Liver (tissue), 9 donors: ENCODE results near the gene LSM6. TPM values are rescaled to one million over a fixed set of nuclear protein-coding genes. Genes with fewer than 3 reads are reported as not detected.

Experiments used
- DNase-seq: peaks from one replicate; pipeline ENCODE4 v3.0.0-alpha.2; 2017; ENCODE audit warnings: low spot score
- H3K27ac ChIP-seq, 2 donors: one replicate each; pipeline ENCODE4 v1.7.0; 2013; ENCODE audit warnings: inconsistent platforms in 2 of 2, low read length in 2 of 2, control low read depth in 1 of 2, low read depth in 1 of 2, mild to moderate bottlenecking in 1 of 2
- H3K27me3 ChIP-seq, 4 donors: one replicate each; pipeline versions ENCODE4 v1.6.1 to v1.7.0; 2013; ENCODE audit warnings: low read length in 3 of 4, inconsistent platforms in 1 of 4, mild to moderate bottlenecking in 1 of 4, moderate library complexity in 1 of 4; ENCODE audit not compliant: control insufficient read depth in 4 of 4, insufficient read depth in 4 of 4
- H3K36me3 ChIP-seq, 4 donors: one replicate each; pipeline versions ENCODE4 v1.6.1 to v1.7.0; 2013; ENCODE audit warnings: low read length in 3 of 4, mild to moderate bottlenecking in 3 of 4, low read depth in 1 of 4, moderate library complexity in 1 of 4; ENCODE audit not compliant: control insufficient read depth in 4 of 4, insufficient read depth in 3 of 4
- H3K4me1 ChIP-seq, 4 donors: one replicate each; pipeline versions ENCODE4 v1.6.1 to v1.7.0; 2013; ENCODE audit warnings: low read length in 3 of 4, mild to moderate bottlenecking in 3 of 4, moderate library complexity in 1 of 4; ENCODE audit not compliant: control insufficient read depth in 4 of 4, insufficient read depth in 4 of 4
- H3K4me3 ChIP-seq, 3 donors: one replicate each; pipeline versions ENCODE4 v1.6.1 to v1.7.0; 2013; ENCODE audit warnings: low read length in 3 of 3, control low read depth in 1 of 3, low read depth in 1 of 3, mild to moderate bottlenecking in 1 of 3
- H3K9ac ChIP-seq, 2 donors: one replicate each; pipeline ENCODE4 v1.7.0; 2013; ENCODE audit warnings: low read length in 2 of 2, mild to moderate bottlenecking in 2 of 2, moderate library complexity in 2 of 2, control low read depth in 1 of 2, low read depth in 1 of 2
- H3K9me3 ChIP-seq, 4 donors: one replicate each; pipeline versions ENCODE4 v1.6.1 to v1.7.0; 2013; ENCODE audit warnings: low read length in 3 of 4; ENCODE audit not compliant: control insufficient read depth in 4 of 4
- EGR1 ChIP-seq, 2 donors: IDR thresholded peaks; 2 replicates each; pipeline ENCODE4 v1.6.1; 2016 to 2018; ENCODE audit warnings: antibody characterized with exemption in 2 of 2, low read depth in 2 of 2
- FOXA1 ChIP-seq: IDR thresholded peaks from 2 replicates; pipeline ENCODE4 v1.6.1; 2016; ENCODE audit warnings: antibody characterized with exemption
- GABPA ChIP-seq, 2 donors: IDR thresholded peaks in 1 of 2; conservative IDR thresholded peaks in 1 of 2; 2 replicates each; pipeline ENCODE4 v1.6.1; 2016; ENCODE audit warnings: antibody characterized with exemption in 2 of 2, mild to moderate bottlenecking in 1 of 2, moderate library complexity in 1 of 2
- RXRA ChIP-seq, 2 donors: IDR thresholded peaks; 2 replicates each; pipeline ENCODE4 v1.6.1; 2017 to 2018; ENCODE audit warnings: antibody characterized with exemption in 2 of 2, mild to moderate bottlenecking in 1 of 2
- TAF1 ChIP-seq: conservative IDR thresholded peaks from 2 replicates; pipeline ENCODE4 v1.6.1; 2016; ENCODE audit warnings: antibody characterized with exemption, mild to moderate bottlenecking
- YY1 ChIP-seq: IDR thresholded peaks from 2 replicates; pipeline ENCODE4 v1.6.1; 2016; ENCODE audit warnings: antibody characterized with exemption, mild to moderate bottlenecking
- WGBS: extraction: QIAGEN DNeasy Blood & Tissue Kit; methylation state at CpG from one replicate; pipeline ENCODE4 v1.1.7; 2013; 5-methylcytosine and 5-hydroxymethylcytosine counted together
- polyA plus RNA-seq, 2 donors: library from polyadenylated mRNA; stranded (reverse) in 1 of 2; unstranded in 1 of 2; fragments of 200-250 nt in 1 of 2; fragments of >200 nt in 1 of 2; fragmentation: Nextera tagmentation in 1 of 2; extraction: Ambion mirVana in 1 of 2; gene quantifications; one replicate each; pipeline versions ENCODE4 v1.2.1 to v1.2.3, GENCODE V29; 2013 to 2015
- total RNA-seq, 2 donors: library from RNA; depleted of rRNA; stranded (reverse); fragments of >200 nt; gene quantifications; one replicate each; pipeline ENCODE4 v1.2.3, GENCODE V29; 2014
- TF ChIP-seq, protein P1 (sequence below): fragments of 150-350 bp; IDR thresholded peaks from 2 replicates; pipeline ENCODE4 v1.5.1; 2017; ENCODE audit warnings: improper control_type of control experiment, low read depth, low read length; ENCODE audit not compliant: missing input control
- TF ChIP-seq, protein P2 (sequence below): IDR thresholded peaks from 2 replicates; pipeline ENCODE4 v1.6.1; 2016; ENCODE audit warnings: antibody characterized with exemption
- TF ChIP-seq, protein P3 (sequence below): IDR thresholded peaks from 2 replicates; pipeline ENCODE4 v1.6.1; 2016; ENCODE audit warnings: antibody characterized with exemption
- TF ChIP-seq, protein P4 (sequence below): IDR thresholded peaks from 2 replicates; pipeline ENCODE4 v1.6.1; 2016; ENCODE audit warnings: antibody characterized with exemption
- TF ChIP-seq, protein P5 (sequence below): IDR thresholded peaks from 2 replicates; pipeline ENCODE4 v1.6.1; 2016; ENCODE audit warnings: antibody characterized with exemption, mild to moderate bottlenecking
- donor health status: healthy.
- donor health status: healthy.
- donor health status: healthy.
- donor health status: healthy.
- donor health status: healthy.

LSM6 gene
- total and polyA plus RNA-seq, 4 donors, result 14.7 to 26.9 (median 24.2) TPM

DNA sequence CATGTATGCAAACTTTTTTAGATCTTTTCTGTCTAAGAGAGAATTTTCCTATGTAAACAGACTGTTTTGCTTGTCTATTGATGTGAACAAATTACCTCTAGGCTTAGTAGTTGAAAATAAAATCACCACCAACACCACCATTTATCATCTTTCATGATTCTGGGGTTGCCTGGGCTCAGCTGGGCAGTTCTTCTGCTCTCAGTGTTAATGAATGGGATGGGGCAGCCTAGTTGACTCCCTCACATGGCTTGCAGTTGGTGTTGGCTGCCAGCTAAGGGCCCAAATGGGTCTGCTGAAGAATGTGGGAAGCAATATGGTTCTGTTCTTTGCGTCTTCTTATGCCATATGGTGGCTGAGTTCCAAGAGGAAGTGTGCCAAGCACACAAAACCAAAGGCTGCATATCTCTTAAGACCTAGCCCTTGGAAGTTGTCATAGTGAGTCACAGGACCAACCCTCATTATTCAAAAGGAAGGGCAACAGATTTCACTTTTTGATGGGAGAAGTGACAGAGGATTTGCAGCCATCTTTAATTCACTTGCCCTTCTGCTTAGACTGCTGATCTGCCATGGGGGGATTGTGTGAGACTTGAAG, 56.7 kb downstream of the LSM6 start (continued):
- TF ChIP-seq, protein P1, sequence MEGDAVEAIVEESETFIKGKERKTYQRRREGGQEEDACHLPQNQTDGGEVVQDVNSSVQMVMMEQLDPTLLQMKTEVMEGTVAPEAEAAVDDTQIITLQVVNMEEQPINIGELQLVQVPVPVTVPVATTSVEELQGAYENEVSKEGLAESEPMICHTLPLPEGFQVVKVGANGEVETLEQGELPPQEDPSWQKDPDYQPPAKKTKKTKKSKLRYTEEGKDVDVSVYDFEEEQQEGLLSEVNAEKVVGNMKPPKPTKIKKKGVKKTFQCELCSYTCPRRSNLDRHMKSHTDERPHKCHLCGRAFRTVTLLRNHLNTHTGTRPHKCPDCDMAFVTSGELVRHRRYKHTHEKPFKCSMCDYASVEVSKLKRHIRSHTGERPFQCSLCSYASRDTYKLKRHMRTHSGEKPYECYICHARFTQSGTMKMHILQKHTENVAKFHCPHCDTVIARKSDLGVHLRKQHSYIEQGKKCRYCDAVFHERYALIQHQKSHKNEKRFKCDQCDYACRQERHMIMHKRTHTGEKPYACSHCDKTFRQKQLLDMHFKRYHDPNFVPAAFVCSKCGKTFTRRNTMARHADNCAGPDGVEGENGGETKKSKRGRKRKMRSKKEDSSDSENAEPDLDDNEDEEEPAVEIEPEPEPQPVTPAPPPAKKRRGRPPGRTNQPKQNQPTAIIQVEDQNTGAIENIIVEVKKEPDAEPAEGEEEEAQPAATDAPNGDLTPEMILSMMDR, result no peak
- TF ChIP-seq FOXA1 (no peak), EGR1 (IDR thresholded peaks at IDR 0.05; ENCODE audit: low read depth in 2 of 2) (no peak)

DNA sequence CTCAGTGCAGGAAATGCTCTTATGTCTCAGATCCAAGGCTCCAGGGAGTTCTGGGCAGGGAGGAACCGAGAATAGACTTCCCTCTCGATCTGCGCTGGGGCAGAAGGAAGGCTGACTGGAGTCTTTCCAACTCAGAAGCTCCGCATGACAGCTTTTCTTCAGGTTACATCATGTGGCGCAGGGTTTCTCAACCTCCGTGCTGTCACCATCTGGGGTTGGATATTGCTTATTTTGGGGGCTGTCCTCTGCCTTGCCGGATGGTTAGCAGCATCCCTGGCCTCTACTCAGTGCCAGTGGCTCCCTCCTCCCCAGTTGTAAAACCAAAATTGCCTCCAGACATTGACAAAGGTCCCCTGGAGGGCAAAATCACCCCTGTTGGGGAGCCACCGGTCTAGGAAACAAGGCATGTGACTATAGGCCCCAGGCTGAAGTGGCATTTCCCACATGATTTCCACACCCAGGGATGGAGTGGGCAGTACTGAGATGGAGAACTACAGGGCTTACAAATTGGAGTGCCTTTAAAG, 60.2 kb downstream of the LSM6 start:
- H3K27me3 ChIP-seq, result peaks cover 0 to 4% (median 0%) of the 10 kb centered on the region in 4 donors
- no peaks in the 10 kb centered on the region for H3K36me3 ChIP-seq
- WGBS, result 78% methylated on average over 8 of the region's 8 CpGs
- no peak overlapping the region for H3K9ac ChIP-seq
- TF ChIP-seq, protein P2, sequence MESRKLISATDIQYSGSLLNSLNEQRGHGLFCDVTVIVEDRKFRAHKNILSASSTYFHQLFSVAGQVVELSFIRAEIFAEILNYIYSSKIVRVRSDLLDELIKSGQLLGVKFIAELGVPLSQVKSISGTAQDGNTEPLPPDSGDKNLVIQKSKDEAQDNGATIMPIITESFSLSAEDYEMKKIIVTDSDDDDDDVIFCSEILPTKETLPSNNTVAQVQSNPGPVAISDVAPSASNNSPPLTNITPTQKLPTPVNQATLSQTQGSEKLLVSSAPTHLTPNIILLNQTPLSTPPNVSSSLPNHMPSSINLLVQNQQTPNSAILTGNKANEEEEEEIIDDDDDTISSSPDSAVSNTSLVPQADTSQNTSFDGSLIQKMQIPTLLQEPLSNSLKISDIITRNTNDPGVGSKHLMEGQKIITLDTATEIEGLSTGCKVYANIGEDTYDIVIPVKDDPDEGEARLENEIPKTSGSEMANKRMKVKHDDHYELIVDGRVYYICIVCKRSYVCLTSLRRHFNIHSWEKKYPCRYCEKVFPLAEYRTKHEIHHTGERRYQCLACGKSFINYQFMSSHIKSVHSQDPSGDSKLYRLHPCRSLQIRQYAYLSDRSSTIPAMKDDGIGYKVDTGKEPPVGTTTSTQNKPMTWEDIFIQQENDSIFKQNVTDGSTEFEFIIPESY, result no peak
- no peak for TF ChIP-seq FOXA1
- H3K27ac ChIP-seq, result no peak overlapping the region
- DNase-seq, result no peak
- H3K9me3 ChIP-seq, result peaks cover 0 to 3% (median 0%) of the 10 kb centered on the region in 4 donors
- H3K4me3 ChIP-seq, result no peak overlapping the region
- no peaks in the 10 kb centered on the region for H3K4me1 ChIP-seq

DNA sequence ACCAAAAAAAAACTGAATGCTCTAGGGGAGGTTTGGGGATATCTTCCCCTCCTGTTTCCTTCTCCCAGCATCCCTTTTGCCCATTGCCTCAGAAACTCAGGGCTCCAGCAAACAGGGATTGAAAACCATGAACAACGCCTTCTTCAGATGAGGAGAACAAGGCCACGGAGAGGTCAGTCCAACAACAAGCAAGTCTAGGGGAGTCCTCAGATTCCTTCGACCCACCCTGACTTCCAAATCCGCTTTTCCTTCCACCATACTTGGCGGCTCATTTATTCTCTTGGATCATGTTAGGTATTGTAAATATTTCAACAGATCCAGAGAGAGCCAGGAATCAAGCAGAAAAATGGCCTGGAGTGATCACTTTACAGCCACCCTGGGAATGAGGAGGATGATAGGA, 60.7 kb downstream of the LSM6 start:
- Histone ChIP-seq H3K27ac (no peak overlapping the region), H3K9ac (no peak overlapping the region), H3K9me3 (peaks cover 0 to 3% (median 0%) of the 10 kb centered on the region in 4 donors), H3K4me3 (no peak overlapping the region), H3K4me1 (no peaks in the 10 kb centered on the region), H3K36me3 (no peaks in the 10 kb centered on the region), H3K27me3 (peaks cover 0 to 4% (median 0%) of the 10 kb centered on the region in 4 donors)
- TF ChIP-seq, protein P3, sequence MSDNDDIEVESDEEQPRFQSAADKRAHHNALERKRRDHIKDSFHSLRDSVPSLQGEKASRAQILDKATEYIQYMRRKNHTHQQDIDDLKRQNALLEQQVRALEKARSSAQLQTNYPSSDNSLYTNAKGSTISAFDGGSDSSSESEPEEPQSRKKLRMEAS, result no peak
- TF ChIP-seq, protein P4, sequence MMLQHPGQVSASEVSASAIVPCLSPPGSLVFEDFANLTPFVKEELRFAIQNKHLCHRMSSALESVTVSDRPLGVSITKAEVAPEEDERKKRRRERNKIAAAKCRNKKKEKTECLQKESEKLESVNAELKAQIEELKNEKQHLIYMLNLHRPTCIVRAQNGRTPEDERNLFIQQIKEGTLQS, result no peak
- TF ChIP-seq, protein P5, sequence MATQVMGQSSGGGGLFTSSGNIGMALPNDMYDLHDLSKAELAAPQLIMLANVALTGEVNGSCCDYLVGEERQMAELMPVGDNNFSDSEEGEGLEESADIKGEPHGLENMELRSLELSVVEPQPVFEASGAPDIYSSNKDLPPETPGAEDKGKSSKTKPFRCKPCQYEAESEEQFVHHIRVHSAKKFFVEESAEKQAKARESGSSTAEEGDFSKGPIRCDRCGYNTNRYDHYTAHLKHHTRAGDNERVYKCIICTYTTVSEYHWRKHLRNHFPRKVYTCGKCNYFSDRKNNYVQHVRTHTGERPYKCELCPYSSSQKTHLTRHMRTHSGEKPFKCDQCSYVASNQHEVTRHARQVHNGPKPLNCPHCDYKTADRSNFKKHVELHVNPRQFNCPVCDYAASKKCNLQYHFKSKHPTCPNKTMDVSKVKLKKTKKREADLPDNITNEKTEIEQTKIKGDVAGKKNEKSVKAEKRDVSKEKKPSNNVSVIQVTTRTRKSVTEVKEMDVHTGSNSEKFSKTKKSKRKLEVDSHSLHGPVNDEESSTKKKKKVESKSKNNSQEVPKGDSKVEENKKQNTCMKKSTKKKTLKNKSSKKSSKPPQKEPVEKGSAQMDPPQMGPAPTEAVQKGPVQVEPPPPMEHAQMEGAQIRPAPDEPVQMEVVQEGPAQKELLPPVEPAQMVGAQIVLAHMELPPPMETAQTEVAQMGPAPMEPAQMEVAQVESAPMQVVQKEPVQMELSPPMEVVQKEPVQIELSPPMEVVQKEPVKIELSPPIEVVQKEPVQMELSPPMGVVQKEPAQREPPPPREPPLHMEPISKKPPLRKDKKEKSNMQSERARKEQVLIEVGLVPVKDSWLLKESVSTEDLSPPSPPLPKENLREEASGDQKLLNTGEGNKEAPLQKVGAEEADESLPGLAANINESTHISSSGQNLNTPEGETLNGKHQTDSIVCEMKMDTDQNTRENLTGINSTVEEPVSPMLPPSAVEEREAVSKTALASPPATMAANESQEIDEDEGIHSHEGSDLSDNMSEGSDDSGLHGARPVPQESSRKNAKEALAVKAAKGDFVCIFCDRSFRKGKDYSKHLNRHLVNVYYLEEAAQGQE, result no peak
- TF ChIP-seq YY1 (no peak), RXRA (IDR thresholded peaks at IDR 0.05) (no peak), TAF1 (no peak), EGR1 (IDR thresholded peaks at IDR 0.05; ENCODE audit: low read depth in 2 of 2) (no peak), GABPA (IDR thresholded peaks at IDR 0.05 in 1 of 2, conservative IDR thresholded peaks at IDR 0.05 in 1 of 2) (no peak)
- TF ChIP-seq, protein P1, result no peak
- WGBS, result 95% methylated on average over 5 of the region's 5 CpGs
- DNase-seq, result no peak
